ENCODE results near the gene PEX5L. TPM values are rescaled to one million over a fixed set of nuclear protein-coding genes. Genes with fewer than 3 reads are reported as not detected.
"Not testable (repeated sequence)": the region's sequence is repeated elsewhere in the genome, so short reads cannot be mapped to it uniquely, and the experiment has no call there.

The PEX5L gene
- total RNA-seq, 1 donor from 2014 or later, result 0.24 TPM

- DNase-seq (no peak), ATAC-seq (ENCODE audit: poor library complexity) (no peak)
- intact Hi-C loops (cut with DNase I), result no loop called here
Measured at GRCh38 chr3:179812096-179812382, 224.7 kb downstream of the PEX5L start.

- intact Hi-C loops (cut with DNase I), result no loop called here
- no peak for DNase-seq
- peak; percentile 81 for ATAC-seq (ENCODE audit: poor library complexity)
Measured at GRCh38 chr3:179811321-179812095, 225.2 kb downstream of the PEX5L start.

- intact Hi-C loops (cut with DNase I), result no loop called here
- ATAC-seq (ENCODE audit: poor library complexity) (no peak), DNase-seq (no peak)
Measured at GRCh38 chr3:179809639-179810038, 227.1 kb downstream of the PEX5L start.

- no peak for DNase-seq
- no peak for ATAC-seq (ENCODE audit: poor library complexity)
- intact Hi-C loops (cut with DNase I), result no loop called here
Measured at GRCh38 chr3:179807588-179807987, 229.1 kb downstream of the PEX5L start.

- no peak for ATAC-seq (ENCODE audit: poor library complexity)
- no peak for DNase-seq
- intact Hi-C loops (cut with DNase I), result no loop called here
Measured at GRCh38 chr3:179806177-179806576, 230.6 kb downstream of the PEX5L start.

- intact Hi-C loops (cut with DNase I), result no loop called here
- ATAC-seq (ENCODE audit: poor library complexity), result no peak
- DNase-seq, result no peak
Measured at GRCh38 chr3:179801856-179802255, 234.9 kb downstream of the PEX5L start.

GRCh38 chr3:179801263-179801662, 235.5 kb downstream of the PEX5L start:
- no peak for ATAC-seq (ENCODE audit: poor library complexity)
- intact Hi-C loops (cut with DNase I), result no loop called here
- no peak for DNase-seq

- ATAC-seq (ENCODE audit: poor library complexity) (no peak), DNase-seq (no peak)
- intact Hi-C loops (cut with DNase I), result no loop called here
Measured at GRCh38 chr3:179797192-179797591, 239.5 kb downstream of the PEX5L start.

GRCh38 chr3:179796421-179796820, 240.3 kb downstream of the PEX5L start:
- DNase-seq, result no peak
- ATAC-seq (ENCODE audit: poor library complexity), result no peak
- intact Hi-C loops (cut with DNase I), result no loop called here

GRCh38 chr3:179794355-179794754, 242.4 kb downstream of the PEX5L start:
- intact Hi-C loops (cut with DNase I), result no loop called here
- DNase-seq (no peak), ATAC-seq (ENCODE audit: poor library complexity) (peak; percentile 84)

- intact Hi-C loops (cut with DNase I), result no loop called here
- ATAC-seq (ENCODE audit: poor library complexity) (no peak), DNase-seq (no peak)
Measured at GRCh38 chr3:179791793-179792192, 244.9 kb downstream of the PEX5L start.

GRCh38 chr3:179788996-179789395, 247.7 kb downstream of the PEX5L start:
- ATAC-seq (ENCODE audit: poor library complexity), result no peak
- intact Hi-C loops (cut with DNase I), result no loop called here
- DNase-seq, result no peak

- ATAC-seq (ENCODE audit: poor library complexity); intact Hi-C loops (cut with DNase I); DNase-seq: not testable (repeated sequence)
Measured at GRCh38 chr3:179782841-179783240, 253.9 kb downstream of the PEX5L start.

GRCh38 chr3:179775416-179776122, 261.2 kb downstream of the PEX5L start:
- DNase-seq, result no peak
- no peak for ATAC-seq (ENCODE audit: poor library complexity)
- intact Hi-C loops (cut with DNase I), result no loop called here

GRCh38 chr3:179772297-179772696, 264.4 kb downstream of the PEX5L start:
- DNase-seq (no peak), ATAC-seq (ENCODE audit: poor library complexity) (no peak)
- intact Hi-C loops (cut with DNase I), result no loop called here

- ATAC-seq (ENCODE audit: poor library complexity) (no peak), DNase-seq (no peak)
- intact Hi-C loops (cut with DNase I), result no loop called here
Measured at GRCh38 chr3:179771797-179772196, 264.9 kb downstream of the PEX5L start.

- intact Hi-C loops (cut with DNase I), result no loop called here
- no peak for DNase-seq
- no peak for ATAC-seq (ENCODE audit: poor library complexity)
Measured at GRCh38 chr3:179769411-179770247, 267.1 kb downstream of the PEX5L start.

- ATAC-seq (ENCODE audit: poor library complexity) (no peak), DNase-seq (no peak)
- intact Hi-C loops (cut with DNase I), result no loop called here
Measured at GRCh38 chr3:179768080-179768479, 268.7 kb downstream of the PEX5L start.

- DNase-seq, result no peak
- intact Hi-C loops (cut with DNase I), result no loop called here
- peak; percentile 75 for ATAC-seq (ENCODE audit: poor library complexity)
Measured at GRCh38 chr3:179766416-179767133, 270.2 kb downstream of the PEX5L start.
